Coronary artery (tissue), 2 donors: Measurements from ENCODE around the gene CSGALNACT2.
A peak's percentile ranks its signal among the peaks of the same experiment; 100 is the strongest.

Experiments used
- DNase-seq: peaks from one replicate; pipeline ENCODE4 v3.0.0-alpha.2; 2017; ENCODE audit warnings: low spot score
- H3K27ac ChIP-seq, 2 donors: fragments of 200-600 bp; sonication (generic); one replicate each; pipeline ENCODE4 v1.5.1; 2016 to 2019
- H3K4me3 ChIP-seq: fragments of 200-600 bp; sonication (generic); 2 replicates; pipeline ENCODE4 v1.5.1; 2016; ENCODE audit warnings: mild to moderate bottlenecking, moderate library complexity
- TF ChIP-seq, protein P1 (sequence below): fragments of 200-600 bp; sonication (generic); IDR thresholded peaks from one replicate; pipeline ENCODE4 v1.5.1; 2019; ENCODE audit warnings: antibody characterized with exemption

The CSGALNACT2 gene

DNA sequence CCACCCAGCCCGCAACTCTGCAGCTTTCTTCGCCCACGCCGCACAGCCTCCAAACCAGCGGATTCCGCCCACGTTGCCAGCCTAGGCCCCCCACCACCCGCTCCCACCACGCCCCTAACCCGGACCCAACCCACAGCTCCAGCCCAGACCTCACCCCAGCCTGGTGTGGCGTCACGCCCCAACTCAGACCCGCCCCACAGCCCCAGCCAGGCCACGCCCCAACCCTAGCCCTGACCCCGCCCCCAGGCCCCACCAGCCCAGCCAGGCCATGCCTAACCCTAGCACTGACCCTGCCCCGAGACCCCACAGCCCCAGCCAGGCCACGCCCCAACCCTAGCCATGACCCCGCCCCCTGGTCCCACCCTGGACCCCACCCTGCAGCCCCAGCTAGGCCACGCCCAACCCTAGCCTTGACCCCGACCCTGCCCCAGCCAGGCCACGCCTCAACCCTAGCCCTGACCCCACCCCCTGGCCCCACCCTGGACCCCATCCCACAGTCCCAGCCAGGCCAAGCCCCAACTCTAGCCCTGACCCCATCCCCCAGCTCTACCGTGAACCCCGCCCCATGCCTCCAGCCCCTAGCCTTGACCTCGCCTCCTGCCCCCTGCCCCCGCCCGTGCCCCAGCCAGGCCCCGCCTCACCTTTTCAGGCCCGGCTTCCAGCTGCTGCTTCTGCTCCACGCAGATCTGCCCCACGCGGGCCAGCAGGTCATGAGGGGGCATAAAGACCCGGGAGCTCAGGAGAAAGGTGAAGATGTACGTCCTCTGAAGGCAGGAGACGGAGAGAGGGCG lies 64.6 kb downstream of the CSGALNACT2 start:
- TF ChIP-seq, protein P1, sequence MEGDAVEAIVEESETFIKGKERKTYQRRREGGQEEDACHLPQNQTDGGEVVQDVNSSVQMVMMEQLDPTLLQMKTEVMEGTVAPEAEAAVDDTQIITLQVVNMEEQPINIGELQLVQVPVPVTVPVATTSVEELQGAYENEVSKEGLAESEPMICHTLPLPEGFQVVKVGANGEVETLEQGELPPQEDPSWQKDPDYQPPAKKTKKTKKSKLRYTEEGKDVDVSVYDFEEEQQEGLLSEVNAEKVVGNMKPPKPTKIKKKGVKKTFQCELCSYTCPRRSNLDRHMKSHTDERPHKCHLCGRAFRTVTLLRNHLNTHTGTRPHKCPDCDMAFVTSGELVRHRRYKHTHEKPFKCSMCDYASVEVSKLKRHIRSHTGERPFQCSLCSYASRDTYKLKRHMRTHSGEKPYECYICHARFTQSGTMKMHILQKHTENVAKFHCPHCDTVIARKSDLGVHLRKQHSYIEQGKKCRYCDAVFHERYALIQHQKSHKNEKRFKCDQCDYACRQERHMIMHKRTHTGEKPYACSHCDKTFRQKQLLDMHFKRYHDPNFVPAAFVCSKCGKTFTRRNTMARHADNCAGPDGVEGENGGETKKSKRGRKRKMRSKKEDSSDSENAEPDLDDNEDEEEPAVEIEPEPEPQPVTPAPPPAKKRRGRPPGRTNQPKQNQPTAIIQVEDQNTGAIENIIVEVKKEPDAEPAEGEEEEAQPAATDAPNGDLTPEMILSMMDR = no peak
- peak overlapping the region in 1 of 2 donors; percentile 52 for H3K27ac ChIP-seq
- peak; percentile 74 for DNase-seq
- peak overlapping the region; percentile 73 for H3K4me3 ChIP-seq

DNA sequence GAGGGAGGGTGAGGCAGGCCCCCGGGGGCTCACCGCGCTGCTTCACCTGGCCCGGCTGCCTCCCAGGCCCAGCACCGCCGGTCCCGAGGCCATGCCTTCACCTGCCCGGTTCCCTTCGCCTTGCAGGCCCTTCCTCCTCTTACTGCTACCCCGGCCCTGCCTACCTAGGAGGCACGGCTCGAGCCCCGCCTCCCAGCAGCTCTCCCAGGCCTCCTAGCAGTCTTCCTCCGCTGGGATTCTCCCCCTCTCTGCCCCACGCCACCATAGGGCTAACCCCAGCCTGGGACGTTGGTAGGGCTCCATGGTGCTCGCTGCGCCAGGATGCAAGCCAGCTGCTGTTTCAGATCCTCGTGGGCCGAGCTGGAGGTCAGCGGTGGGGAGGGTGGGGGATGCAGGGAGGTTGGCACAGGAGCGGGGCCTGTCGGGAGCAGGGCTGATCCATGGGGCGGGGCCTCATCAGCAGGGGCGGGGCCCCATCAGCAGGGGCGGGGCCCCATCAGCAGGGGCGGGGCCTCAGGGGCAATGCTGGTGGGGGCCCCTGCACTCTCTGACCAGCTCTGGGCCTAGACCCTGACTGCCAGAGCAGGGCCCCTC lies 65.3 kb downstream of the CSGALNACT2 start:
- peak overlapping the region in 1 of 2 donors; percentile 52 for H3K27ac ChIP-seq
- DNase-seq = no peak
- H3K4me3 ChIP-seq = peak overlapping the region; percentile 73
- TF ChIP-seq, protein P1 = no peak

- Histone ChIP-seq H3K4me3 (no peak overlapping the region), H3K27ac (no peak overlapping the region)
- TF ChIP-seq, protein P1 = no peak
- peak; percentile 67 for DNase-seq
These were observed 66.0 kb downstream of the CSGALNACT2 start for GRCh38 chr10:43204042-43204942.

DNA sequence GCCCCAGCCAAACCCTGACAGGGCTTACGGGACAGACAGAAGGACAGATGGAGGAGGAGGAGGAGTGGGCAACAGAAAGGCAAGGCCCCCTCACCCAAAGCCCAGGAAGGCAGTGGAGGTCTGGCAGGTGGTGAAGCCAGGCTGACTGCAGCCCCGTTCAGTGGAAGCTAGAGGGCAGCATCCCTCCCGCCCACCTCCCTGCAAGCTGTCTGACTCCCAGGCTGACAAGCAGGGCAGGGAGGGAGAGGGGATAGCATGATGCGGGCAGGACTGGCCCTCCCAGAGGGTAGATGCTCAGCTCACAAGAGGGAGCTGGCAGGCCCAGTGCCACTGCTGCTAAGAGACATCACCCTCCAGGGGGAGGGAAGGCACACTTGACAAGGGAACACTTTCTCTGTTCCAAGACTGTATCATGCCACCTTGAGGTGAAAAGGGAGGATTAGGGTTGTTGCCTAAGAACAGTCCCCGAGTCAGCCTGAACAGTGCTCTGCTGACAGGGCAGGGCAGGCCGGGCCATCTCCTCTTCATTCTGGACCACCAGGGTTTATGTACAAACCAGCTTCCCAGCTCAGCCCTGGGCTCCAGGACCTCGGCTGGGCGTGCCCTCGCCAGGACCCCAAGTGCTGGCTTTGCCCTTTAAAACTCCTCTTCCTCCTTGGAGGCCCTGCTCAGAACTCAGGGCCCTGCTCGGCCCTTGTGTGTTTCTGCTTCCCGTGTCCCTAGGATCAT lies 66.9 kb downstream of the CSGALNACT2 start:
- DNase-seq = no peak
- Histone ChIP-seq H3K4me3 (no peak overlapping the region), H3K27ac (no peak overlapping the region)
- TF ChIP-seq, protein P1 = peak; percentile 18

- peak; percentile 70 for DNase-seq
- H3K4me3 ChIP-seq = no peak overlapping the region
- TF ChIP-seq, protein P1 = no peak
- no peak overlapping the region for H3K27ac ChIP-seq
These were observed 67.6 kb downstream of the CSGALNACT2 start for GRCh38 chr10:43205681-43206390.
